Peyer's patch (tissue), 4 donors: ENCODE measurements around the gene AGO3. TPM values are rescaled to one million over a fixed set of nuclear protein-coding genes. Genes with fewer than 3 reads are reported as not detected.

Source experiments
- DNase-seq, 3 donors: peaks; one replicate each; pipeline ENCODE4 v3.0.0-alpha.2; 2017 to 2019
- H3K27ac ChIP-seq, 4 donors: fragments of 200-600 bp; sonication (generic); one replicate each; pipeline ENCODE4 v1.5.1; 2016 to 2019
- H3K27me3 ChIP-seq, 2 donors: fragments of 200-600 bp; sonication (generic); one replicate each; pipeline ENCODE4 v1.5.1; 2019
- H3K36me3 ChIP-seq, 3 donors: fragments of 200-600 bp; sonication (generic); one replicate each; pipeline ENCODE4 v1.5.1; 2016 to 2019
- H3K4me1 ChIP-seq, 4 donors: fragments of 200-600 bp; sonication (generic); one replicate each; pipeline ENCODE4 v1.5.1; 2016 to 2019
- H3K4me3 ChIP-seq, 4 donors: fragments of 200-600 bp; sonication (generic); 1 replicate in 3 of 4; 2 replicates in 1 of 4; pipeline ENCODE4 v1.5.1; 2016 to 2019; ENCODE audit warnings: mild to moderate bottlenecking in 1 of 4
- H3K9me3 ChIP-seq, 4 donors: fragments of 200-600 bp; sonication (generic); one replicate each; pipeline ENCODE4 v1.5.1; 2016 to 2019; ENCODE audit warnings: mild to moderate bottlenecking in 1 of 4
- POLR2A ChIP-seq, 2 donors: fragments of 450-650 bp; IDR thresholded peaks; one replicate each; pipeline ENCODE4 v1.5.1; 2017; ENCODE audit warnings: antibody characterized with exemption in 2 of 2, mild to moderate bottlenecking in 2 of 2, moderate library complexity in 2 of 2
- total RNA-seq, 4 donors: library from RNA; depleted of rRNA; stranded (reverse); fragments of >200 nt; gene quantifications; one replicate each; pipeline ENCODE4 v1.1.0, GENCODE V29; 2016
- TF ChIP-seq, protein P1 (sequence below), 6 experiments: fragments of 450-650 bp in 4 of 6; fragments of 200-600 bp in 2 of 6; sonication (generic) in 1 of 6; IDR thresholded peaks; one replicate each; pipeline ENCODE4 v1.5.1; 2017 to 2019; ENCODE audit warnings: antibody characterized with exemption in 6 of 6, mild to moderate bottlenecking in 3 of 6, moderate library complexity in 1 of 6

AGO3 gene
- total RNA-seq, 4 donors from 2014 or later: 12.1 to 33.0 (median 18.6) TPM

DNA sequence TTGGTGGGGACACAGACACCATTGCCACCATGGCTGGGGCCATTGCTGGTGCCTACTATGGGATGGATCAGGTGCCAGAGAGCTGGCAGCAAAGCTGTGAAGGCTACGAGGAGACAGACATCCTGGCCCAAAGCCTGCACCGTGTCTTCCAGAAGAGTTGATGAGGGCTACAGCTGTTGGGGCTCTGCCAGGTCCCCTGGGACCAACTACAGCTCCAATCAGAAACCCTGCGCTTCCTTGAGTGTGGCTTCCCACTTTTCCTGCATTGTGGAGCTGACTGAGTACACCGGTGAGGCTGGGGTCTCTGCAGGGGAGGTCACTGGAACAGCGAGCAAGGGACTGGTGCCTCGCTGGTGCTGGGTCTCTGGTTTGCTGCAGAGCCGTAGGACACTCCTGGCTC lies 162.3 kb downstream of the AGO3 start:
- H3K27me3 ChIP-seq: no peaks in the 10 kb centered on the region
- no peak overlapping the region for H3K4me3 ChIP-seq
- TF ChIP-seq POLR2A (IDR thresholded peaks at IDR 0.05): no peak
- TF ChIP-seq, protein P1, sequence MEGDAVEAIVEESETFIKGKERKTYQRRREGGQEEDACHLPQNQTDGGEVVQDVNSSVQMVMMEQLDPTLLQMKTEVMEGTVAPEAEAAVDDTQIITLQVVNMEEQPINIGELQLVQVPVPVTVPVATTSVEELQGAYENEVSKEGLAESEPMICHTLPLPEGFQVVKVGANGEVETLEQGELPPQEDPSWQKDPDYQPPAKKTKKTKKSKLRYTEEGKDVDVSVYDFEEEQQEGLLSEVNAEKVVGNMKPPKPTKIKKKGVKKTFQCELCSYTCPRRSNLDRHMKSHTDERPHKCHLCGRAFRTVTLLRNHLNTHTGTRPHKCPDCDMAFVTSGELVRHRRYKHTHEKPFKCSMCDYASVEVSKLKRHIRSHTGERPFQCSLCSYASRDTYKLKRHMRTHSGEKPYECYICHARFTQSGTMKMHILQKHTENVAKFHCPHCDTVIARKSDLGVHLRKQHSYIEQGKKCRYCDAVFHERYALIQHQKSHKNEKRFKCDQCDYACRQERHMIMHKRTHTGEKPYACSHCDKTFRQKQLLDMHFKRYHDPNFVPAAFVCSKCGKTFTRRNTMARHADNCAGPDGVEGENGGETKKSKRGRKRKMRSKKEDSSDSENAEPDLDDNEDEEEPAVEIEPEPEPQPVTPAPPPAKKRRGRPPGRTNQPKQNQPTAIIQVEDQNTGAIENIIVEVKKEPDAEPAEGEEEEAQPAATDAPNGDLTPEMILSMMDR (IDR thresholded peaks at IDR 0.05): no peak
- peaks cover 0 to 46% (median 0%) of the 10 kb centered on the region in 3 donors for H3K36me3 ChIP-seq
- H3K27ac ChIP-seq: no peak overlapping the region
- DNase-seq: peak in 1 of 3 donors; percentile 40
- H3K4me1 ChIP-seq: peaks cover 0 to 25% (median 8%) of the 10 kb centered on the region in 4 donors
- H3K9me3 ChIP-seq: no peaks in the 10 kb centered on the region

DNA sequence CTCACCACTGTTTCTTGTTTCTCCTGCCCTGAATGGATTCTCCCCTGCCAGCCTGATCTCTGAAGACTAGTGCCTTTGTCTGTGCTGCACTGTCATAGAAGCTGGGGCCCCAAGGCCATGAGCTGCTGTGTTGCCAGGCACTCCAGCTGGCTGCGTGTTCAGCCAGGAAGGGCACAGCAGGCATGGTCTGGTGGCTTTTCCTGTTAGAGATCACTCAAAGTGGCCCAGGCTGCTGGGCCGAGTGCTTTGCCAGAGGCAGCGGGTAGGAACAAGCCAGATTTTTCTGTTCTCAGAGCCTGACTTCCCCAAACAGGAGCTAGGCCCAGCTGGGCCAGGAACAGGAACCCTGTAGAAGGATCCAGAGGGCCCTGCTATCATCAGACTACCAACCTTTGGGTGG lies 163.0 kb downstream of the AGO3 start:
- no peak for DNase-seq
- H3K4me1 ChIP-seq: peaks cover 0 to 22% (median 4%) of the 10 kb centered on the region in 4 donors
- no peaks in the 10 kb centered on the region for H3K27me3 ChIP-seq
- TF ChIP-seq POLR2A (IDR thresholded peaks at IDR 0.05): no peak
- TF ChIP-seq, protein P1 (IDR thresholded peaks at IDR 0.05): no peak
- H3K36me3 ChIP-seq: peaks cover 0 to 46% (median 0%) of the 10 kb centered on the region in 3 donors
- H3K27ac ChIP-seq: no peak overlapping the region
- H3K4me3 ChIP-seq: no peak overlapping the region
- no peaks in the 10 kb centered on the region for H3K9me3 ChIP-seq

DNA sequence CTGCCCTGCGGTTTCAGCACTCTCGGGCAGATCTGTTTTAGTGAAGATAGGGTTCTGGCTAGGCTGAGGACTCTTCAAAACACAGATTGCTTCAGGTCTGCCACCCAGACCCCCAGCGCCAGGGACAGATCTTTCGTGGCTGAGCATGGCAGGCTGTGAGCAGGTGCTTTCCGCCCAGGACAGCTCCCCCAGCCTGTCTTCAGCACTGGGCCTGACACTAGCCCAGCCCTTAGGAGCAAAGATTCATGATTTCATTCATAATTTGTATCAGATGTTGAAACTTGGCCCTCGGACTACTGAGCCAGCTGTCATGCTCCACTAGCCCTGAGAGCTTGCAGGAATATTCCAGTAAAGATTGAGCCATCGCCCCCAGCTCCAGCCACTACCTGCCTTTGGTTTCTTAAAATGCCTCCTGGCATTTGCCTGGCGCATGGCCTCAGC lies 163.7 kb downstream of the AGO3 start:
- Histone ChIP-seq H3K4me1 (peaks cover 0 to 17% (median 2%) of the 10 kb centered on the region in 4 donors), H3K4me3 (no peak overlapping the region), H3K36me3 (peaks cover 0 to 46% (median 0%) of the 10 kb centered on the region in 3 donors), H3K9me3 (no peaks in the 10 kb centered on the region), H3K27me3 (no peaks in the 10 kb centered on the region), H3K27ac (no peak overlapping the region)
- DNase-seq: no peak
- TF ChIP-seq, protein P1 (IDR thresholded peaks at IDR 0.05): no peak
- no peak for TF ChIP-seq POLR2A (IDR thresholded peaks at IDR 0.05)

DNA sequence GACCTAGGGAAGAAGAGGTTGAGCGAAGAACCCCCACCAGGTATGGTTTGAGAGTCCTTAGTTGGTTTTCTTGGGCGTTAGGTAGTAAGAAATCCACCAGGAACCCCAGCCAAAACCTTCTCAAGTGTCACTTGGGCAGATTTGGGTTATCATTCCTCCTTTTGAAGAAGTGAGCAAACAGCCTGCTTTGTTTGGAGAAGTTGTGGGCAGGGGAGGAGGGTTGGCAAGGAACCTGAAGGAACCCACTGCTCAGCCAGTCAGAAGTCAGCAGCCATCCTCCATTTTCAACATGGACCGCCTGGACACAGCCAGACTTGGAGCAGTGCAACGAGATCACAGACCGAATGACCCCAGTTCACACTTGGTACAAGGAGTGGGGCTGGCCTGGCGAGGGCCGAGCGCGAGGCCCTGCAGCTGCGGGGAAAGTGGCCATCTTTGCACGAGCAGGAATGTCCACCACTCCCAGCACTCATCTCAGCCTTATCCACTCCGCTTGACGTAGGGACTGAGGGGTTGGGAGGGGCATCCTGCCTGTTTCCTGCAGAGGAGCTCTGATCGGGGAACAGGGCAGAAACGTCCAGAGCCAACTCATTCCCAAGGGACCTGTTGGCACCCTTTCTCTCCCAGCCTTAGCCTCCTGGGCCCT lies 165.0 kb downstream of the AGO3 start:
- Histone ChIP-seq H3K36me3 (peaks cover 0 to 42% (median 0%) of the 10 kb centered on the region in 3 donors), H3K9me3 (no peaks in the 10 kb centered on the region), H3K4me3 (no peak overlapping the region), H3K27me3 (no peaks in the 10 kb centered on the region), H3K4me1 (peaks cover 0 to 8% (median 0%) of the 10 kb centered on the region in 4 donors), H3K27ac (no peak overlapping the region)
- TF ChIP-seq, protein P1 (IDR thresholded peaks at IDR 0.05): no peak
- no peak for TF ChIP-seq POLR2A (IDR thresholded peaks at IDR 0.05)
- peak in 1 of 3 donors; percentile 42 for DNase-seq

DNA sequence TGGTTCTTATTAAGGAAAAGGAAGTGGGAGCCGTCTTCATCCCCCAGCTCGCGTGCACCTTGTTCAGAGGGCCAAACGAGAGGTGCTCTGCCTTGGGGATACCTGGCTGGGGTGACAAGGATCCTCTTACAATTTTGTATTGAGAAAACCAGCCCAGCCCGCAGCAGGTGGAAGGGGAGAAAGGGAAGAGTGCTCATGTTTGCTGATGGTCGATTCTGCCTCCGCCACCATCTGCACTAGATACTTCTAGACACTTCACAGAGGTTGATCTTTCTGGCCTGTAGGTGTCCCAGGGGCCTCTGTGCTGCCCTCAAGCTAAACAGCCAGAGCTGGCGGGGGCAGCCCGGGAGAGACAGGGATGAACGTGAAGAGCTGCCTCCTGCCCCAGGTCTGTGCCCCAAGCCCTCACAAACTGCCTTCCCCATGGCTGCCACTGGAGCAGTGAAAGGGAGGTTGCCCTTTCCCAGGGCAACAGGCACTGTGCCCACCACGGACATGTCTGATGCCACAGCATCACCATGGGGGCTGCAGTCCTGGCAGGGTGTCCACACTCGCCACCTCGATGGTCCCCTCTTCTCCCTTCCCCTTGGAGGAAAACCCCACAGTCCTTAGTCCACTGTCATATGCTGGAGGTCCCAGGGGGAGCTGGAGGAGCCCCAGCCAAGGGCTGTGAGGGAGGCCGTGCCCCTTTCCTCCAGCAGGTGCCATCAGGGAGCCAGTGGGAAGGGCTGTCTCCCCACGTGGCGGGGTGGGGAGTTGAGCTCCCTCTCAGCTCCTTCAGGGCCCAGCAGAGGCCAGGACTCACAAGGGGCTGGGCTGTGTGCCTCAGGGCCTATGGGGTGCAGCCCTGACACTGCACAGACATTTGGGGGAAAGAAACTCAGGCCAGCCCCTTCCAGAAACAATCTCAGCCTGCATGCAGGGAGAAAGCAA lies 165.9 kb downstream of the AGO3 start:
- Histone ChIP-seq H3K9me3 (no peaks in the 10 kb centered on the region), H3K27me3 (no peaks in the 10 kb centered on the region), H3K4me3 (no peak overlapping the region), H3K36me3 (peaks cover 0 to 33% (median 0%) of the 10 kb centered on the region in 3 donors), H3K27ac (no peak overlapping the region), H3K4me1 (peaks cover 0 to 4% (median 0%) of the 10 kb centered on the region in 4 donors)
- TF ChIP-seq, protein P1 (IDR thresholded peaks at IDR 0.05): no peak
- TF ChIP-seq POLR2A (IDR thresholded peaks at IDR 0.05): no peak
- peak in 1 of 3 donors; percentile 27 for DNase-seq
